Stimulated activated CD8-positive, alpha-beta memory T cell treated with anti-CD3 and anti-CD28 coated beads, Interleukin-7, amount 100 ng/mL, for 1 hour (primary cell): Measurements from ENCODE around the gene ARMC5.
A peak's percentile ranks its signal among the peaks of the same experiment; 100 is the strongest.
"Not testable (repeated sequence)": the region's sequence is repeated elsewhere in the genome, so short reads cannot be mapped to it uniquely, and the experiment has no call there.

Source experiments
- DNase-seq, 2 donors: peaks; one replicate each; pipeline ENCODE4 v3.0.0-alpha.2; 2020; ENCODE audit warnings: low read depth in 2 of 2

ARMC5 gene, protein sequence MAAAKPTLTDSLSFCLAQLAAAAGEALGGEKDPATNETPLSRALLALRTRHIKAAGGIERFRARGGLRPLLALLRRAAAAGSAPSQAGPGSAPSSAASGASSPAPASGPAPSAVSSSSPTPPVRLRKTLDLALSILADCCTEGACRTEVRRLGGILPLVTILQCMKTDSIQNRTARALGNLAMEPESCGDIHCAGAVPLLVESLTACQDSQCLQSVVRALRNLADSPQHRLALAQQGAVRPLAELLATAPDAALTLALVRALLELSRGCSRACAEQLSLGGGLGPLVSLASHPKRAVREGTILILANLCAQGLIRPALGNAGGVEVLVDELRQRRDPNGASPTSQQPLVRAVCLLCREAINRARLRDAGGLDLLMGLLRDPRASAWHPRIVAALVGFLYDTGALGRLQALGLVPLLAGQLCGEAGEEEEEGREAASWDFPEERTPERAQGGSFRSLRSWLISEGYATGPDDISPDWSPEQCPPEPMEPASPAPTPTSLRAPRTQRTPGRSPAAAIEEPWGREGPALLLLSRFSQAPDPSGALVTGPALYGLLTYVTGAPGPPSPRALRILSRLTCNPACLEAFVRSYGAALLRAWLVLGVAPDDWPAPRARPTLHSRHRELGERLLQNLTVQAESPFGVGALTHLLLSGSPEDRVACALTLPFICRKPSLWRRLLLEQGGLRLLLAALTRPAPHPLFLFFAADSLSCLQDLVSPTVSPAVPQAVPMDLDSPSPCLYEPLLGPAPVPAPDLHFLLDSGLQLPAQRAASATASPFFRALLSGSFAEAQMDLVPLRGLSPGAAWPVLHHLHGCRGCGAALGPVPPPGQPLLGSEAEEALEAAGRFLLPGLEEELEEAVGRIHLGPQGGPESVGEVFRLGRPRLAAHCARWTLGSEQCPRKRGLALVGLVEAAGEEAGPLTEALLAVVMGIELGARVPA

GRCh38 chr16:31458844-31459686 lies at the start of gene ARMC5:
Gene ARMC5 (plus strand): TSS chr16:31459501. CDS start chr16:31459525, 24 bp downstream.
- peak; percentile 90 to 93 for DNase-seq

GRCh38 chr16:31410082-31410481 lies 49.2 kb upstream of the ARMC5 start:
- no peak for DNase-seq

DNA sequence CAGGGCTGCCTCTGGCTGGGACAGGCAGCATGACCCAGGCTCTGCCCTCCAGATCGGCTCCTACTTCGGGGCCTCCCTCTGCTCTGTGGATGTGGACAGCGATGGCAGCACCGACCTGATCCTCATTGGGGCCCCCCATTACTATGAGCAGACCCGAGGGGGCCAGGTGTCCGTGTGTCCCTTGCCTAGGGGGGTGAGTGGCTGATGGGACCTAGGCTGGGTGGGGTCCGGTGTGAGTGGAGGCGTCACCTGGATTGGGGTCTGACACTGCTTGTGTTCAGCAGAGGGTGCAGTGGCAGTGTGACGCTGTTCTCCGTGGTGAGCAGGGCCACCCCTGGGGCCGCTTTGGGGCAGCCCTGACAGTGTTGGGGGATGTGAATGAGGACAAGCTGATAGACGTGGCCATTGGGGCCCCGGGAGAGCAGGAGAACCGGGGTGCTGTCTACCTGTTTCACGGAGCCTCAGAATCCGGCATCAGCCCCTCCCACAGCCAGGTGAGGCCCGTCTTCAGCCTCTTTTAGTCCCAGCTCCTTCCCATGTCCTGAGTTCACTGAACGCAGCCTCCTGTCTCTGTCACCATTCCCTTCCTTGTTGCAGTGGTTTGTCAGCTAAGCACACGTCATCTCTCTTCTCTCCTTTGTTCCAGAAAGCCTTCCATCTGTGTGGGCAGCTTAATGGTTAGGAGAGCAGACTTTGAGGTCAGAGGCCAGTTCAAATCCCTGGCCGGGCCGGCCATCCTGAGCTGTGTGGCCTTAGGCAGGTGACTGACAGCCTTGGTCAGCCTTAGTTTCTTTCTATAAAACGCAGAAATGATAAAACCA lies 48.1 kb upstream of the ARMC5 start:
- no peak for DNase-seq

GRCh38 chr16:31412750-31413149 lies 46.6 kb upstream of the ARMC5 start:
- DNase-seq, result no peak

- DNase-seq, result no peak
Measured at GRCh38 chr16:31413381-31413780, 45.9 kb upstream of the ARMC5 start.

GRCh38 chr16:31413943-31414342 lies 45.4 kb upstream of the ARMC5 start:
- DNase-seq, result no peak

DNA sequence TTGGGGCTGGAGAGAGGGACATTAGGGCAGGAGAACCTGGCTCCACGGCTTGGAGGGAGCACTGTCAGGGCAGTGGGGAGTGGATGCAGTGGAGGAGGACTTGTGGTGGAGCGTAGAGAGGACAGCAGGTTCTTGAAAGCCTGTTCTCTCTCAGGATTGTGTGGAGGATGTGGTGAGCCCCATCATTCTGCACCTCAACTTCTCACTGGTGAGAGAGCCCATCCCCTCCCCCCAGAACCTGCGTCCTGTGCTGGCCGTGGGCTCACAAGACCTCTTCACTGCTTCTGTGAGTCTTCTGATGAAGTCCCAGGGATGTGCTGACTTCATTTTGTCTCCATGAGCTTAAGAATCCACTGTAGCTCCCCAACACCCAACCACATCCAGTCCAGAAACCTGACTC lies 44.6 kb upstream of the ARMC5 start:
- DNase-seq, result no peak

- no peak for DNase-seq
Measured at GRCh38 chr16:31416371-31416770, 42.9 kb upstream of the ARMC5 start.

- not testable (repeated sequence) for DNase-seq
Measured at GRCh38 chr16:31417036-31417435, 42.3 kb upstream of the ARMC5 start.

- no peak for DNase-seq
Measured at GRCh38 chr16:31417916-31418315, 41.4 kb upstream of the ARMC5 start.

- no peak for DNase-seq
Measured at GRCh38 chr16:31420037-31420436, 39.3 kb upstream of the ARMC5 start.

DNA sequence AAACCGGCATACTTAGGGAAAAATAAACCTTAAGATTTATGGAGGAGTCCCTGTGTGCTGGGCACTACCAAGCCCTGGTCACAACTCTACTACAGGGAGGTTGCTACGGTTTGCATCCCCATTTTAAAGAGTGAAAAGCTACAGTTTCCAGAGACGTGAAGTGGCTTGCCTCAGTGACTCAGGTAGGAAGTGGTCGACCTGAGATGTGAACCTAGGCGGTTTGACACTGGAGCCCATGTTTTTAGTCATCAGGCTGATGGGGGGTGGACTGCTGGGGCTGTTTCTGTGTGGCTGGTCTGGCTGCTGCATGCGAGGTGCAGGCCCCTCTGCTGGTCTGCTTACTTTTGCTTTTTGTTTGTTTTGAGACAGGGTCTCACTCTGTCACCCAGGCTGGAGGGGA lies 37.7 kb upstream of the ARMC5 start:
- DNase-seq, result peak in 1 of 2 donors; percentile 37

- no peak for DNase-seq
Measured at GRCh38 chr16:31423241-31423640, 36.1 kb upstream of the ARMC5 start.

- no peak for DNase-seq
Measured at GRCh38 chr16:31423801-31424200, 35.5 kb upstream of the ARMC5 start.

DNA sequence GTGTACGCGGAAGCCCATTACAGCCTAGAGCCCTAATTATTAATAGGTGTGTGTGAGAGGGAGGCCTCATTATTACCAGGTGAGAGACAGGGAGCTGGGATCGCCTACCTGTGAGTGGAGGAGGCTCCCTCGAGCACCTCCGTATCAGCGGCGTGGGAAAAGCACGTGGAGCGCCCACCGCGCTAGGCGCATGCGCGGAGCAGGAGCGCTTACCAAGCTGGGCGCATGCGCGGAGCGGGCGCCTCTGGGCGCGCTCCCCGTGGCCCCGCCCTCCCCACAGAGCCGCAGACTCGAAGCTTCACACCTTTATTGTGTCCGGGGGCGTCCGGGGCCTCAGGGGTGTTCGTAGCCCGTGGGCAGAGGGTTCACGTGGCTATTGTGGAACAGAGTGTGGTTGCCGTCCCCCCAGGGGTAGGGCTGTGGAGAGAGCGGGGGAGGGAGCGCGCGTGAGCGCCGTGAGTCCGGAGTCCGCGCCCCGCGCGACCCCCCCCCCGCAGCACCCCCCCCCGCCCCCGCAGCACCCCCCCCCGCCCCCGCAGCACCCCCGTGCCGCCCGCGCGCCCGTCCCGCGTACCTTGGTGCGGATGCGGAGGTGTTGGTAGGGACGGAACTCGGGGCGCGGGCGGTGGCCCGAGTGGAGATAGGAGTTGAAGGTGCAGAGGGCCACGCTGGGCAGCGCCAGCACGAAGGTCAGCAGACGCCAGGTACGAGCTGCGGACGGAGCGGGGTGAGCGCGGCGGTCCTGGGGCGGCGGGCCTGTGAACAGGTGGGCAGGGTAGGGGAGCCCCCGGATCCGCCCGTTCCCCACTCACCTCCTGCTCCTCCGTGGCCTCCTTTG lies 31.6 kb upstream of the ARMC5 start:
- DNase-seq, result peak; percentile 35 to 48

GRCh38 chr16:31428279-31428597 lies 31.1 kb upstream of the ARMC5 start, which contains the start of gene COX6A2:
Gene COX6A2 (minus strand): TSS chr16:31428360. CDS start chr16:31428325, 35 bp downstream.
- no peak for DNase-seq

DNA sequence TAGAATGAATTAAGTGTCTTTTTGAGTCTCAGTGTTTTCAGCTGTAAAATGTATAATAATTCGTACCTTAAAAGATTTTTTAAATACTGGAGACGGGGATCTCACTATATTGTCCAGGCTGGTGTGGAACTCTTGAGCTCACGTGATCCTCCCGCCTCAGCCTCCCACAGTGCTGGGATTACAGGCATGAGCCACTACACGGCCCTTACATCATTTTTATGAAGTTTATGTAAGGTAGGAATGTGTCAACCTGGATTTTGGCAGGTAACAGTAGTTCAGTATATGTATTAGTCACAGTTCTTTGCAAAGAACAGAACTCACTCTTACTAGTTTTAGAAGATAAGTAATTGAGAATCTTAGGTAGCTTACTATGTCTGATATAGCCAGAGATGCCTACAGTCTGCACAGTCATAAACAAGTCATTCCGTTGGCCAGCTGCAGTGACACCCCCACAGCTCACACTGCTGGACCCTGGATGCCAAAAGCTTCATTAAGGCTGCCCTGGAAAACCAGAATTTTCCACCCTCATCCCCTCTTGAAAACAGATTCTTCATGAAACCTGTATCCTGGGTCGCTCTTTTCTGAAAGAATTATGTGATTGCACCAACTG lies 30.6 kb upstream of the ARMC5 start:
- no peak for DNase-seq

DNA sequence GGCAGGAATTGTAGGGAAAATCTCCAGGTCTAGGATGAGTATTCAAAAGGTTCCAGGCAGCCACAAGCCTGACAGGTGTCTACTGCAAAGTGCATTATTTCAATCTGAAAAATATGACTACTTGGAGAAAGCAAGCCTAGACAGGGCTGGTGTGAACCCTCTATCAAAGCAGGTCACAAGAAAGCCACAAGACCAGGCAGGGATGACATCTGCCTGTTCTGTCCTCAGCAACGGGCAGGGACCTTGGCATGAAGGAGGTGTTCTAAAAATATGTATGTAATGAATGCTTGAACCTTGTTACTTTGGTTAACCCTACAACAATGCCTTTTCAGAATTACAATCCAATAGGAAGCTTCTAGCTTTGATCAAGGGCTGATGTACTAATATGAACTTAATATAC lies 30.0 kb upstream of the ARMC5 start:
- no peak for DNase-seq

- DNase-seq, result no peak
Measured at GRCh38 chr16:31429796-31430195, 29.5 kb upstream of the ARMC5 start.
